Tibial nerve (tissue), 4 donors: ENCODE measurements around the gene JAK1. TPM values are rescaled to one million over a fixed set of nuclear protein-coding genes. Genes with fewer than 3 reads are reported as not detected.

Experiments
- DNase-seq, 2 donors: peaks; one replicate each; pipeline ENCODE4 v3.0.0-alpha.2; 2019; ENCODE audit warnings: low spot score in 2 of 2
- H3K27ac ChIP-seq, 4 donors: fragments of 200-600 bp; sonication (generic) in 3 of 4; one replicate each; pipeline ENCODE4 v1.5.1; 2017 to 2019; ENCODE audit warnings: mild to moderate bottlenecking in 1 of 4
- H3K27me3 ChIP-seq, 2 donors: fragments of 200-600 bp; sonication (generic) in 1 of 2; one replicate each; pipeline versions ENCODE4 v1.5.1 to v1.6.0; 2017 to 2019
- H3K36me3 ChIP-seq, 3 donors: fragments of 200-600 bp; sonication (generic); one replicate each; pipeline ENCODE4 v1.5.1; 2018 to 2019
- H3K4me1 ChIP-seq, 4 donors: fragments of 200-600 bp; sonication (generic) in 3 of 4; one replicate each; pipeline ENCODE4 v1.5.1; 2017 to 2019
- H3K4me3 ChIP-seq, 4 donors: fragments of 200-600 bp; sonication (generic) in 3 of 4; one replicate each; pipeline ENCODE4 v1.5.1; 2017 to 2019; ENCODE audit warnings: mild to moderate bottlenecking in 1 of 4, moderate library complexity in 1 of 4
- H3K9me3 ChIP-seq, 4 donors: fragments of 200-600 bp; sonication (generic) in 3 of 4; one replicate each; pipeline ENCODE4 v1.5.1; 2017 to 2019
- EP300 ChIP-seq, 2 donors: sonication (generic); formaldehyde crosslinking; IDR thresholded peaks; one replicate each; pipeline ENCODE4 v1.6.1; 2017; ENCODE audit warnings: antibody characterized with exemption in 2 of 2, mild to moderate bottlenecking in 1 of 2
- POLR2A ChIP-seq, 2 donors: fragments of 450-650 bp; IDR thresholded peaks; one replicate each; pipeline ENCODE4 v1.6.1; 2017; ENCODE audit warnings: antibody characterized with exemption in 2 of 2, mild to moderate bottlenecking in 2 of 2, moderate library complexity in 2 of 2
- WGBS, 2 donors: methylation state at CpG; one replicate each; pipeline ENCODE4 v1.1.5; 2018; 5-methylcytosine and 5-hydroxymethylcytosine counted together
- total RNA-seq, 4 donors: library from RNA; depleted of rRNA; stranded (reverse); fragments of >200 nt; gene quantifications; one replicate each; pipeline ENCODE4 v1.1.0, GENCODE V29; 2016
- TF ChIP-seq, protein P1 (sequence below), 5 experiments: fragments of 200-600 bp in 3 of 5; fragments of 450-650 bp in 2 of 5; sonication (generic) in 3 of 5; IDR thresholded peaks; one replicate each; pipeline ENCODE4 v1.5.1; 2016 to 2019; ENCODE audit warnings: antibody characterized with exemption in 5 of 5, mild to moderate bottlenecking in 3 of 5, moderate library complexity in 2 of 5

The JAK1 gene
- total RNA-seq, 4 donors from 2014 or later: 114 to 222 (median 138) TPM

DNA sequence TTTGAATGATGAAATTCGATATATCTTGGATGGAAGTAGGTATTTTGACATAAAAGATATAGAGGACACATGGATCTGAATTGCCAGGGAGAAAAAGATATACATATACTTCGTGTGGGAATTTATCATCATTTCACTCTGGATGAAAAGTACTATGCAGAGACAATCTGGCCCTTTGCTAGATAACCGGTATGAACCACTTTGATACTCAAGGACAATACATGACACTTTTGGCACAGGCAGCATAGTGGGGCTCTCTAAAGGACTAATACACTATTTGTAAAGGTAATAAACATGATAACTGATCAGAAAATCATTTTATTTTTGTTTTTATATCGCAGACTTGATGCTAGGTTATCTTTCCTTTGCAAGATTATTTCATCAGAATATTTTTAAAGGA lies 24.2 kb downstream of the JAK1 start:
- Histone ChIP-seq H3K4me3 (no peak overlapping the region), H3K27ac (no peak overlapping the region), H3K36me3 (no peaks in the 10 kb centered on the region), H3K27me3 (no peaks in the 10 kb centered on the region), H3K4me1 (peaks cover 0 to 46% (median 10%) of the 10 kb centered on the region in 4 donors), H3K9me3 (no peaks in the 10 kb centered on the region)
- no peak for TF ChIP-seq EP300 (IDR thresholded peaks at IDR 0.05)
- TF ChIP-seq POLR2A (IDR thresholded peaks at IDR 0.05): no peak
- TF ChIP-seq, protein P1, sequence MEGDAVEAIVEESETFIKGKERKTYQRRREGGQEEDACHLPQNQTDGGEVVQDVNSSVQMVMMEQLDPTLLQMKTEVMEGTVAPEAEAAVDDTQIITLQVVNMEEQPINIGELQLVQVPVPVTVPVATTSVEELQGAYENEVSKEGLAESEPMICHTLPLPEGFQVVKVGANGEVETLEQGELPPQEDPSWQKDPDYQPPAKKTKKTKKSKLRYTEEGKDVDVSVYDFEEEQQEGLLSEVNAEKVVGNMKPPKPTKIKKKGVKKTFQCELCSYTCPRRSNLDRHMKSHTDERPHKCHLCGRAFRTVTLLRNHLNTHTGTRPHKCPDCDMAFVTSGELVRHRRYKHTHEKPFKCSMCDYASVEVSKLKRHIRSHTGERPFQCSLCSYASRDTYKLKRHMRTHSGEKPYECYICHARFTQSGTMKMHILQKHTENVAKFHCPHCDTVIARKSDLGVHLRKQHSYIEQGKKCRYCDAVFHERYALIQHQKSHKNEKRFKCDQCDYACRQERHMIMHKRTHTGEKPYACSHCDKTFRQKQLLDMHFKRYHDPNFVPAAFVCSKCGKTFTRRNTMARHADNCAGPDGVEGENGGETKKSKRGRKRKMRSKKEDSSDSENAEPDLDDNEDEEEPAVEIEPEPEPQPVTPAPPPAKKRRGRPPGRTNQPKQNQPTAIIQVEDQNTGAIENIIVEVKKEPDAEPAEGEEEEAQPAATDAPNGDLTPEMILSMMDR (IDR thresholded peaks at IDR 0.05): no peak
- no peak for DNase-seq
- WGBS, 2 donors: 87 to 88% methylated on average over 4 of the region's 4 CpGs

DNA sequence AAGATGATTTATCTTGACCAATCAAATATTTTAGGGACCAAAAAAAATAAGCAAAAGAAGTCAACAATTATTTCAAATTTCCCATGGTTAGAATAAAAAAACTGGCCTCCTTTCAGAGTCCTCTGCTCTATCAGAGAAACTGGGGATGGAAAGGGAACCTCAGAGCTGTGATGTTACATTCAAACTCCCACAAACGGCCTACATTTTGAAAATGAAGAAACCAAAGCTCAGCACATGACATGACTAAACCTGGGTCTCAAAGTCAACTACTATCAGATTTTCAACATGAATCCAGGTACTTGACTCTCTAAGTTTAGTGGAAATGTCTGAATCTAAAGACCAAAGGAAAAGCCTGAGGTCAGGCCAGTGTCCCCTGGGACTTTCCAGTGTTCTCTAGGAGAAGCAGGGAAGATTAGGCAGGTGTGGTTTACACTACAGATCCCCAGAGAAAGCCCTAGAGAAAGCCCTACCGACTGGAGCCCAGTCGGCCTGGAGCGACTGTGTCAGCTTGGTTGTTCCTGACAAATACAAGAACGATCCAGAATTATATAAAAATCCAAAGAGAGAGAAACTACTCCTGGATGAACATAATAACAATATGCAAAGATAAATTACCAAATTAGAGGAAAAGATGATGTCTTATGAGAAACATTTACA lies 24.8 kb downstream of the JAK1 start:
- Histone ChIP-seq H3K4me3 (no peak overlapping the region), H3K27me3 (no peaks in the 10 kb centered on the region), H3K4me1 (peaks cover 0 to 48% (median 11%) of the 10 kb centered on the region in 4 donors), H3K27ac (no peak overlapping the region), H3K9me3 (no peaks in the 10 kb centered on the region), H3K36me3 (no peaks in the 10 kb centered on the region)
- no peak for DNase-seq
- 68 to 70% methylated on average over 5 of the region's 5 CpGs for WGBS, 2 donors
- TF ChIP-seq, protein P1 (IDR thresholded peaks at IDR 0.05): no peak
- no peak for TF ChIP-seq EP300 (IDR thresholded peaks at IDR 0.05)
- no peak for TF ChIP-seq POLR2A (IDR thresholded peaks at IDR 0.05)

DNA sequence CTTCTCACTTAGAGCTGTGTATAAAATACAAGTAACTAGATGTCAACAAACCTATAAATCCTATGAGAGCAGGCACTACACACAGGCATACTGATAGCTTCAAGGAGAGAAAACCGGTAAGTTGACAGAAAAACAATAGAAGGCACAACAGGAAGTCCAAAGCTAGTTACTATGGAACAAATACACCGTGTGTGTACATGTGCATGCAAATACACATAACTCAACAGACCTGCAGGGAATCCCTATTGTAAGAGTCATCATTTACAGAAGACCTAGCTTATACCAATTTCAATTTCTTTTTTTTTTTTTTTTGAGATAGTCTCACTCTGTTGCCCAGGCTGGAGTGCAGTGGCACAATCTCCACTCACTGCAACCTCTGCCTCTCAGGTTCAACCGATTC lies 26.3 kb downstream of the JAK1 start:
- Histone ChIP-seq H3K4me1 (peaks cover 0 to 50% (median 17%) of the 10 kb centered on the region in 4 donors), H3K4me3 (no peak overlapping the region), H3K9me3 (no peaks in the 10 kb centered on the region), H3K36me3 (no peaks in the 10 kb centered on the region), H3K27me3 (no peaks in the 10 kb centered on the region), H3K27ac (no peak overlapping the region)
- 83 to 86% methylated on average over 3 of the region's 3 CpGs for WGBS, 2 donors
- TF ChIP-seq POLR2A (IDR thresholded peaks at IDR 0.05) (no peak), EP300 (IDR thresholded peaks at IDR 0.05) (no peak)
- TF ChIP-seq, protein P1 (IDR thresholded peaks at IDR 0.05): no peak
- no peak for DNase-seq

DNA sequence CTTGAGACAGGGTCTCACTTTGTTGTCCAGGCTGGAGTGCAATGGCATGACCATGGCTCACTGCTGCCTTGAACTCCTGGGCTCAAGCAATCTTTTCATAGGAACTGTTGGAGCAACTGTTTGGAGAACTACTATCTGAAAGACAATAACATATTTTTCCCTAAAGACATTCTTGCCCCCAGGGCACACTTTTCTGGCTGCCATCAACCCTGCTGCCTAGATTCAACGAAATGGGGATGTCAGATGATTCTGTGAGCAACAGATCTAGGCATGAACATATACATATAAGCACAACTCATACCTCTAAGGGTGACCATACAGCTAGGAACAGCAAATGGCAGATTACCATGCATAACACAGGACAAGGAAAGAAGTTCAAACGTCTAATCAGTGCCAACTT lies 27.4 kb downstream of the JAK1 start:
- TF ChIP-seq, protein P1 (IDR thresholded peaks at IDR 0.05): no peak
- TF ChIP-seq EP300 (IDR thresholded peaks at IDR 0.05) (no peak), POLR2A (IDR thresholded peaks at IDR 0.05) (no peak)
- WGBS, 2 donors: 22 to 52% methylated on average over 2 of the region's 2 CpGs
- Histone ChIP-seq H3K36me3 (no peaks in the 10 kb centered on the region), H3K4me3 (no peak overlapping the region), H3K4me1 (peaks cover 0 to 58% (median 27%) of the 10 kb centered on the region in 4 donors), H3K27me3 (no peaks in the 10 kb centered on the region), H3K9me3 (no peaks in the 10 kb centered on the region), H3K27ac (no peak overlapping the region)
- no peak for DNase-seq

DNA sequence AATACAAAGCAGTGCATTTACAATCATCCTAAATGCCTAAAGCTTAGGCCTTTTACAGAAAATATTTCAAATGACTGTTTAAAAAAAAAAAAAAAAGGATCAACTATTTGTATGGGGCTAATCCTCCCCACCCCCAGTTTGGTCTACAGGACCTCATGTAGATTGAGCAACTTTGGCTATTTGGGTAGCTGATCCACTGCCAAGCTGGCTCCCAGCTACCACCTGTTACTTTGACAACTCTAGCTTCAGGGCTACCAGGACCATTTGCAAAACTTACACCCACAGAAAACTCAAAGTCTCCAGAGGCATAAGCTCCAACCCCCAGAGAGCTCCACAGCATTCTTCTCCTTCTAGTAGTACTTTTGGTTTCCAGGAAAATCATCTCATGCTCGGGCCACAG lies 29.4 kb downstream of the JAK1 start:
- WGBS, 2 donors: 88 to 91% methylated on average over 1 of the region's 1 CpG
- no peak for TF ChIP-seq POLR2A (IDR thresholded peaks at IDR 0.05)
- TF ChIP-seq, protein P1 (IDR thresholded peaks at IDR 0.05): no peak
- no peak for TF ChIP-seq EP300 (IDR thresholded peaks at IDR 0.05)
- H3K9me3 ChIP-seq: no peaks in the 10 kb centered on the region
- H3K4me1 ChIP-seq: peaks cover 0 to 61% (median 36%) of the 10 kb centered on the region in 4 donors
- no peaks in the 10 kb centered on the region for H3K27me3 ChIP-seq
- no peak overlapping the region for H3K27ac ChIP-seq
- no peak for DNase-seq
- H3K36me3 ChIP-seq: no peaks in the 10 kb centered on the region
- H3K4me3 ChIP-seq: no peak overlapping the region
